A549 (cell line): Measurements from ENCODE around the gene PLEKHA4. TPM values are rescaled to one million over a fixed set of nuclear protein-coding genes. Genes with fewer than 3 reads are reported as not detected.

ENCODE experiments used
- ATAC-seq, 2 experiments: fragments of 200-7000 bp in 1 of 2; fragments of >200 bp in 1 of 2; cut with Nextera tagmentation in 1 of 2; cut with Tn5 transposase in 1 of 2; 3 replicates each; pipeline versions ENCODE4 v1.8.0 to v1.9.1; 2018 to 2020; ENCODE audit warnings: mild to moderate bottlenecking in 1 of 2, moderate library complexity in 1 of 2
- CTCF ChIA-PET: fragments of 300-600 bp; sonication (Branson Sonifier 250); formaldehyde crosslinking; extraction: SDS; loops from one replicate; lab custom pipeline; 2021; ENCODE audit warnings: antibody characterized with exemption, inconsistent platforms; lab: Yijun Ruan, JAX
- POLR2A ChIA-PET: fragments of 350-600 bp; formaldehyde crosslinking; extraction: SDS; loops from one replicate; lab custom pipeline; 2021; ENCODE audit warnings: antibody characterized with exemption, inconsistent platforms; lab: Yijun Ruan, JAX
- DNase-seq, 2 experiments: peaks; one replicate each; pipeline versions ENCODE4 v3.0.0 to v3.0.0-alpha.2; 2011 to 2016; ENCODE audit warnings: low read depth in 1 of 2, low spot score in 1 of 2
- FAIRE-seq: peaks from 2 replicates; lab custom pipeline; 2011; peaks lifted over from hg19 to GRCh38; lab: Jason Lieb, UNC
- H3K27ac ChIP-seq, 2 experiments: fragments of >200 bp; sonication (Bioruptor Twin); formaldehyde crosslinking; 3 replicates each; pipeline ENCODE4 v1.5.1; 2016 to 2017
- H3K4me1 ChIP-seq: fragments of >200 bp; sonication (Bioruptor Twin); formaldehyde crosslinking; 3 replicates; pipeline ENCODE4 v1.6.1; 2016
- H3K4me2 ChIP-seq: fragments of >200 bp; sonication (Bioruptor Twin); formaldehyde crosslinking; 3 replicates; pipeline ENCODE4 v1.6.1; 2016
- H3K4me3 ChIP-seq: fragments of >200 bp; sonication (Bioruptor Twin); formaldehyde crosslinking; 3 replicates; pipeline ENCODE4 v1.5.1; 2016
- H3K9me3 ChIP-seq: fragments of >200 bp; sonication (Bioruptor Twin); formaldehyde crosslinking; 3 replicates; pipeline ENCODE4 v1.6.1; 2016
- ATOH8 ChIP-seq: fragments of 250-450 bp; sonication (Bioruptor Pico); IDR thresholded peaks from 2 replicates; pipeline ENCODE4 v1.5.0; 2020; ENCODE audit warnings: low read depth, mild to moderate bottlenecking, moderate library complexity
- BCL3 ChIP-seq: fragments of >200 bp; sonication (Bioruptor Twin); formaldehyde crosslinking; IDR thresholded peaks from 3 replicates; pipeline ENCODE4 v1.6.1; 2016
- CTCF ChIP-seq: fragments of >200 bp; sonication (Bioruptor Twin); formaldehyde crosslinking; IDR thresholded peaks from 3 replicates; pipeline ENCODE4 v1.5.1; 2016
- EHMT2 ChIP-seq: fragments of 200-600 bp; sonication (generic); IDR thresholded peaks from 2 replicates; pipeline ENCODE4 v1.6.1; 2016; ENCODE audit warnings: antibody characterized with exemption, low read depth, mild to moderate bottlenecking, moderate library complexity
- FOSB ChIP-seq: fragments of 250-450 bp; sonication (Bioruptor Pico); IDR thresholded peaks from 2 replicates; pipeline ENCODE4 v1.5.0; 2020; ENCODE audit warnings: mild to moderate bottlenecking, moderate library complexity
- HEYL ChIP-seq: fragments of 250-450 bp; sonication (Bioruptor Pico); IDR thresholded peaks from 2 replicates; pipeline ENCODE4 v1.8.0; 2021; ENCODE audit warnings: mild to moderate bottlenecking, moderate library complexity
- HMGXB4 ChIP-seq: fragments of 250-450 bp; sonication (Bioruptor Pico); IDR thresholded peaks from 2 replicates; pipeline ENCODE4 v1.5.0; 2021; ENCODE audit warnings: mild to moderate bottlenecking, moderate library complexity, borderline replicate concordance
- HOXA7 ChIP-seq: fragments of 250-450 bp; sonication (Bioruptor Pico); IDR thresholded peaks from 2 replicates; pipeline ENCODE4 v1.5.0; 2020; ENCODE audit warnings: mild to moderate bottlenecking, moderate library complexity
- HOXB5 ChIP-seq: fragments of 250-450 bp; sonication (Bioruptor Pico); IDR thresholded peaks from 2 replicates; pipeline ENCODE4 v1.5.0; 2020; ENCODE audit warnings: mild to moderate bottlenecking, moderate library complexity
- JUNB ChIP-seq: fragments of >200 bp; sonication (Bioruptor Twin); formaldehyde crosslinking; IDR thresholded peaks from 2 replicates; pipeline ENCODE4 v1.6.1; 2016
- KDM1A ChIP-seq: fragments of 200-600 bp; sonication (generic); IDR thresholded peaks from 2 replicates; pipeline ENCODE4 v1.6.1; 2016; ENCODE audit warnings: low read depth, mild to moderate bottlenecking
- MAFK ChIP-seq: fragments of 450-650 bp; IDR thresholded peaks from 2 replicates; pipeline ENCODE4 v1.6.1; 2014; ENCODE audit not compliant: partially characterized antibody
- MYC ChIP-seq: IDR thresholded peaks from 2 replicates; pipeline ENCODE4 v1.6.1; 2012; ENCODE audit warnings: mild to moderate bottlenecking, inconsistent platforms, low read length, improper control_type of control experiment, borderline replicate concordance
- RAD21 ChIP-seq, 2 experiments: fragments of >200 bp in 1 of 2; sonication (Bioruptor Twin) in 1 of 2; formaldehyde crosslinking in 1 of 2; IDR thresholded peaks in 1 of 2; conservative IDR thresholded peaks in 1 of 2; 2 replicates in 1 of 2; 3 replicates in 1 of 2; pipeline ENCODE4 v1.6.1; 2012 to 2018; ENCODE audit warnings: inconsistent platforms in 1 of 2
- REST ChIP-seq: fragments of 200-600 bp; sonication (generic); IDR thresholded peaks from 2 replicates; pipeline ENCODE4 v1.6.1; 2016; ENCODE audit warnings: antibody characterized with exemption, mild to moderate bottlenecking, moderate library complexity
- TP53 ChIP-seq: fragments of 250-450 bp; sonication (Bioruptor Pico); IDR thresholded peaks from 2 replicates; pipeline ENCODE4 v1.5.0; 2021; ENCODE audit warnings: mild to moderate bottlenecking, moderate library complexity
- USF2 ChIP-seq: fragments of 450-650 bp; IDR thresholded peaks from 2 replicates; pipeline ENCODE4 v1.6.1; 2014; ENCODE audit warnings: antibody characterized with exemption
- ZFP36 ChIP-seq: fragments of 450-650 bp; IDR thresholded peaks from 2 replicates; pipeline ENCODE4 v1.6.1; 2014; ENCODE audit warnings: borderline replicate concordance; ENCODE audit not compliant: partially characterized antibody
- ZNF302 ChIP-seq: fragments of 250-450 bp; sonication (Bioruptor Pico); IDR thresholded peaks from 2 replicates; pipeline ENCODE4 v1.9.0; 2021; ENCODE audit warnings: inconsistent platforms, mild to moderate bottlenecking, moderate library complexity
- WGBS: methylation state at CpG from one replicate; pipeline ENCODE4 v1.1.6; 2017; ENCODE audit errors: missing lambda C conversion rate; 5-methylcytosine and 5-hydroxymethylcytosine counted together
- polyA plus RNA-seq, 4 experiments: library from polyadenylated mRNA; depleted of rRNA in 3 of 4; stranded (reverse); fragments of >200 nt; fragmentation: RNase III in 1 of 4; extraction: RNeasy Plus Mini Kit Qiagen cat#74134 plus additional on column Dnase treatment in 1 of 4; gene quantifications; 2 replicates in 3 of 4; 3 replicates in 1 of 4; pipeline ENCODE4 v1.2.3, GENCODE V29; 2011 to 2017

The PLEKHA4 gene
- polyA plus RNA-seq, 2 of the 4 experiments (the other 2 are of a cell fraction) = 0.34 to 0.46 TPM

- CTCF ChIA-PET = interaction anchor here (1.2 to 1.9 kb wide), 5 partner anchors 9 to 118 kb away, joined by 3 to 7 read pairs (median 3); partner anchors contain the start of genes GYS1 and RUVBL2
- POLR2A ChIA-PET = no interaction called here
- no peak overlapping the region for H3K4me3 ChIP-seq
- TF ChIP-seq USF2 (no peak), TP53 (CRISPR knock-in tag) (no peak), HOXB5 (CRISPR knock-in tag) (no peak), MAFK (no peak), RAD21 (conservative IDR thresholded peaks at IDR 0.05 in 1 of 2, IDR thresholded peaks at IDR 0.05 in 1 of 2) (no peak), JUNB (no peak), FOSB (CRISPR knock-in tag) (no peak), KDM1A (no peak), REST (no peak), HOXA7 (CRISPR knock-in tag) (no peak), MYC (no peak), HMGXB4 (CRISPR knock-in tag) (no peak), CTCF (no peak), ZNF302 (CRISPR knock-in tag) (no peak), EHMT2 (no peak), ZFP36 (no peak), BCL3 (no peak), HEYL (CRISPR knock-in tag) (no peak), ATOH8 (CRISPR knock-in tag) (no peak)
- ATAC-seq (no peak), DNase-seq (no peak), FAIRE-seq (no peak)
- no peaks in the 10 kb centered on the region for H3K9me3 ChIP-seq
- H3K4me1 ChIP-seq = peaks cover 5% of the 10 kb centered on the region; the same call in 1 of the 3 replicates
- H3K27ac ChIP-seq = no peak overlapping the region
- H3K4me2 ChIP-seq = no peak overlapping the region
- 95% methylated on average over 10 of the region's 10 CpGs for WGBS
Measured at GRCh38 chr19:48906324-48906723, 37.9 kb upstream of the PLEKHA4 start.
